Colonic mucosa (tissue), 4 donors: ENCODE results near the gene TTN. TPM values are rescaled to one million over a fixed set of nuclear protein-coding genes. Genes with fewer than 3 reads are reported as not detected.

Experiments
- DNase-seq: peaks from one replicate; pipeline ENCODE4 v3.0.0-alpha.2; 2020
- H3K27ac ChIP-seq: fragments of 200-600 bp; one replicate; pipeline ENCODE4 v1.8.0; 2021
- H3K27me3 ChIP-seq: fragments of 200-600 bp; one replicate; pipeline ENCODE4 v1.8.0; 2021
- H3K36me3 ChIP-seq: fragments of 200-600 bp; one replicate; pipeline ENCODE4 v1.8.0; 2021
- H3K4me1 ChIP-seq: fragments of 200-600 bp; one replicate; pipeline ENCODE4 v1.8.0; 2021; ENCODE audit warnings: mild to moderate bottlenecking
- H3K4me3 ChIP-seq: fragments of 200-600 bp; one replicate; pipeline ENCODE4 v1.8.0; 2021
- H3K9ac ChIP-seq, 2 donors: one replicate each; pipeline ENCODE4 v1.7.0; 2013; ENCODE audit warnings: control low read depth in 2 of 2, low read depth in 2 of 2, low read length in 2 of 2
- H3K9me3 ChIP-seq: fragments of 200-600 bp; one replicate; pipeline ENCODE4 v1.8.0; 2021
- intact Hi-C: fragments of 100-400 bp; cut with DNase I; formaldehyde crosslinking; loops from one replicate; pipeline ENCODE4 v1.14.1; 2022
- total RNA-seq, 2 donors: library from RNA; stranded (reverse); fragmentation: NEBNext Ultra II Directional in 1 of 2; extraction: Animal tissue kit (Norgen Biotek cat#: 25700) in 1 of 2; gene quantifications; one replicate each; pipeline ENCODE4 v1.2.1, GENCODE V29; 2021
- TF ChIP-seq, protein P1 (sequence below): fragments of 200-600 bp; IDR thresholded peaks from one replicate; pipeline ENCODE4 v1.8.0; 2022; ENCODE audit warnings: antibody characterized with exemption, mild to moderate bottlenecking
- donor health status: healthy.
- donor health status: DM: no; HTN: no; CAD: no.
- donor health status: DM: no; HTN: no; CAD: no.

The TTN gene
- total RNA-seq = 1 to 10 TPM in 1 of 2 donors, under 1 TPM in 1; 0.99 to 1.8 TPM

DNA sequence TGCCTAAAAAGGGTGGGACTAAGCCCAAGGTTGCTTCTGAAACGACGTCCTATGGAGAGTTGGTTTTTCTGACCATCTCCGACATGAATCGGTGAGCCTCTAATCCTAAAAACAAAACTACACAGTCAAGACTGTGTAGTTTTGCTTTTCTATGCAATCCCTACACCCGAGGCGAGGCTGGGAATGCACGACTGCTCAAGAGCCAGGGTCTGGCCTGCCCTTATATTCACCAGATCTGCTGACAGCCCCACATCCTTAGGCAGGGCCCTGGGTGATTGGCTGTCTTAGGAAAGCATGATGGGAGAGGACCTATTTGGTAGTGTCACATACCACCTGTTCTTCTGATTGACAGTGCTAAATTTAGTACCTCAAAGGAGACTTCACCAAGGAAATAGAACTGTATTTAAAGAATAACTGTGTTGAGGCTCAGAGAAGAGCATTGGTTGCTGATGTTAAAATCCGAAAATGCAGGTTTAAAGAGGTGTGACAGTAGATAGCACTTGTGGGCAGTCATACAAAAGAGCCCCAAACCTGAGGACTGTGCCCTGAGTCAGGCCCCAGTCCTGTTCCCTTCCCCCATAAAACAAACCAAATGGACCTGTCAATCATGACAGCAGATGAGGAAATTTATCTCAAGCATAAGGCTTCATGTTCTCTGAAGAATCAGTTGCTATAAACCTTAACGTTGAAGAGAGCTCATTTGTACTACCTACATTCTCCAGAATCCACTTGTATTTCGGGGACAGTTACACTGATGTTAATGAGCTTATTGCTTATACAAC is at the start of gene TTN:
TSS of gene TTN (minus strand) at position 197 of the 782 bp plus-strand sequence. CDS start 2,781 bp downstream, outside the sequence.
- intact Hi-C loops = no loop called here
- Histone ChIP-seq H3K4me1 (no peaks in the 10 kb centered on the region), H3K4me3 (no peak within 1 kb of the TSS), H3K36me3 (no peaks in the 10 kb centered on the region), H3K9ac (no peak within 1 kb of the TSS), H3K27ac (no peak within 1 kb of the TSS), H3K9me3 (no peaks in the 10 kb centered on the region), H3K27me3 (no peaks in the 10 kb centered on the region)
- DNase-seq = no peak
- TF ChIP-seq, protein P1, sequence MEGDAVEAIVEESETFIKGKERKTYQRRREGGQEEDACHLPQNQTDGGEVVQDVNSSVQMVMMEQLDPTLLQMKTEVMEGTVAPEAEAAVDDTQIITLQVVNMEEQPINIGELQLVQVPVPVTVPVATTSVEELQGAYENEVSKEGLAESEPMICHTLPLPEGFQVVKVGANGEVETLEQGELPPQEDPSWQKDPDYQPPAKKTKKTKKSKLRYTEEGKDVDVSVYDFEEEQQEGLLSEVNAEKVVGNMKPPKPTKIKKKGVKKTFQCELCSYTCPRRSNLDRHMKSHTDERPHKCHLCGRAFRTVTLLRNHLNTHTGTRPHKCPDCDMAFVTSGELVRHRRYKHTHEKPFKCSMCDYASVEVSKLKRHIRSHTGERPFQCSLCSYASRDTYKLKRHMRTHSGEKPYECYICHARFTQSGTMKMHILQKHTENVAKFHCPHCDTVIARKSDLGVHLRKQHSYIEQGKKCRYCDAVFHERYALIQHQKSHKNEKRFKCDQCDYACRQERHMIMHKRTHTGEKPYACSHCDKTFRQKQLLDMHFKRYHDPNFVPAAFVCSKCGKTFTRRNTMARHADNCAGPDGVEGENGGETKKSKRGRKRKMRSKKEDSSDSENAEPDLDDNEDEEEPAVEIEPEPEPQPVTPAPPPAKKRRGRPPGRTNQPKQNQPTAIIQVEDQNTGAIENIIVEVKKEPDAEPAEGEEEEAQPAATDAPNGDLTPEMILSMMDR = no peak

DNA sequence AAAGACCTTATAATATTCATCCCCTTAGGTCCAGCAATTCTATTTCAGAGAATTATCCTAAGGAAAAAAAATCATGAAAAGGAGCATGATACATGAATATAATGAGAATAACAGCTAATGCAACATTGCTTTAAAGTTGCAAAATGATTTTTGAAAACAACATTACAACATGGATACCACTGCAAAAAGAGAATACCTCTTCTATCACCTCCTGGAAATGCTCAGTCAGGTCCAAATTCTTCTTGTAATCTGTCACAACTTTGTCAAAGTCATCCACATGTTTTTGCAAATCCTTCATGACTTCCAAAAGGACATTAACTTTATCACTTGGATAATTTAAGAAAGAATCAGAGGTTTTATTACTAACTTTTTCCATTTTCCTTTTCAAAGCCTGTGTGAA is 47.9 kb upstream of the TTN start:
- Histone ChIP-seq H3K27ac (no peak overlapping the region), H3K9me3 (no peaks in the 10 kb centered on the region), H3K9ac (no peak overlapping the region), H3K4me1 (no peaks in the 10 kb centered on the region), H3K4me3 (no peak overlapping the region), H3K27me3 (no peaks in the 10 kb centered on the region), H3K36me3 (no peaks in the 10 kb centered on the region)
- no peak for DNase-seq
- TF ChIP-seq, protein P1 = no peak
- intact Hi-C loops = no loop called here

DNA sequence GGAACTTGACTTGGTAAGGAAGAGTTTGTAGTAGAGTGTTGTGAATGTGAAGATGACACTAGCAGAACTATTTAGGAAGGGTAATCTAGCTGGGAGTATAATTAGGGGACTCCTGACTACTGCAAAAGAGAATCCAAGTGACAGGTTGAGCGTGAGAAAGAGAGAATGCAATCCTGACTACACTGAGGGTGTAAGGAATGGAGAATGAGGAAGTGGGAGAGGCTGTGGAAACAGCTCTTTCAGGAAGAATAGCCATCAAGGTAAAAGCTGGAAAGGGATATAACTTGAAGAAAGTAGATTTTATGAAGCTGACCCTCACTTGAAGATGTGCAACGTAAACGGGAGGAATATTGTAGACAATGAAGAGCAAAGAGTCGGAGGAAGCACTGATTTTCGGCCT is 41.1 kb upstream of the TTN start:
- intact Hi-C loops = no loop called here
- Histone ChIP-seq H3K27ac (no peak overlapping the region), H3K36me3 (no peaks in the 10 kb centered on the region), H3K4me3 (no peak overlapping the region), H3K4me1 (no peaks in the 10 kb centered on the region), H3K9me3 (no peaks in the 10 kb centered on the region), H3K27me3 (no peaks in the 10 kb centered on the region), H3K9ac (no peak overlapping the region)
- TF ChIP-seq, protein P1 = no peak
- no peak for DNase-seq

DNA sequence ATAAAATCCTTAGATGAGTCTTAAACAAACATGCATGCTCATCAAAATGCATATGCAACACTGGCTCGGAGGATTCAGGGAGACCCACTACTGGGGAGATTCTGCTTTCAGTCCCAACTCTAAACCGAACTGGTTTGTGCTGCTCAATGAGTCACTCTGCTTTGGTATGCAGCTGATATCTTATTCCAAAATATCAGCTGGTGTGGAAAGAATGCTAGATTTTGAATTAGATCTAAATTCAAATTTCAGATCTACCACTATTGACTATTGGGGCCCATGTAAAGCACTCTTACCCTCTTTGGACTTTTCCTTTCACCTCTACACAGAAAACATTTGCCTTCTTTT is 39.2 kb upstream of the TTN start:
- H3K9ac ChIP-seq = no peak overlapping the region
- TF ChIP-seq, protein P1 = no peak
- no peak overlapping the region for H3K27ac ChIP-seq
- H3K4me3 ChIP-seq = no peak overlapping the region
- no peaks in the 10 kb centered on the region for H3K36me3 ChIP-seq
- intact Hi-C loops = no loop called here
- DNase-seq = no peak
- H3K4me1 ChIP-seq = no peaks in the 10 kb centered on the region
- H3K27me3 ChIP-seq = no peaks in the 10 kb centered on the region
- H3K9me3 ChIP-seq = no peaks in the 10 kb centered on the region

DNA sequence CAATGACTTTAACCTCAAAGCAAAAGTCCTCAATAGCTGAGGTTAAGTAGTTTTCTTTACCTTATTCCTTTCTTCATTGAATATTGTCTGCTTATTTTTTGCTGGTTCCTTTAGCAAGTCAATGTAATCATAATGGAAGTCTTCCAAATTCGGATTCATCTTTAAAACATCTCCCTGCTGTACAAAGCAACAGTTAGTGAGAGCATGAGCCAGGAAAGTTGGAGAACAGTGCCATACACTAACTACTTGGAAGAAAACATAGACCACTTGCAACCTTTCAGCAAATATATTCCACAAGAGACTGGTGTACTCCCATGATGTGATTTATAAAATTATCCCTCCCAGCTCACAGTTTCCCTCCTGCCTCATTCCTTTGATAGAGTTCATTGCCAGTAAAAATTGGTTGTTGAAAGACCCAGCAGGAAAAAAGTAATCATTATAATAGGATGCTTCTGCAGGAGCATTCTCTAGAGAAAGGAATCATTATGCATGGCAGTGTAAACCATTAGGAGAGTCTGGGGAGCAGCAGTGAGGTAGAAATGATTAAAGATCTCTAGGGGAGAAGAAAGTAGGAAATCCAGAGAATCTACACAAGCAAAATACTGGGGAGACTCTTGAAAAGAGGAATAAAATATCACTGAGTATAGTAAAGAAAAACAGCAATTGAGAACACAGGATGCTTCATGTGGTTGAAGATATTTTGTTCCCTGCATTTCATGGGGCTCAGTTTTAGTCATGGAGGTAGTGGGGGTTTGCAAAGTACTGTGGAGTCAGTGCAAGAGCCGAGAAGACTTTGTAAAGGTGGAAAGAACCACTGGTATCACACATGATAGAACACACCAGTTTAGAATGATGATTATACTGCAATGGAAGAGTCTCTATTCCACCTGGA is 38.6 kb upstream of the TTN start:
- H3K27me3 ChIP-seq = no peaks in the 10 kb centered on the region
- no peak overlapping the region for H3K9ac ChIP-seq
- H3K9me3 ChIP-seq = no peaks in the 10 kb centered on the region
- intact Hi-C loops = no loop called here
- H3K4me3 ChIP-seq = no peak overlapping the region
- H3K36me3 ChIP-seq = no peaks in the 10 kb centered on the region
- DNase-seq = no peak
- TF ChIP-seq, protein P1 = no peak
- H3K4me1 ChIP-seq = no peaks in the 10 kb centered on the region
- H3K27ac ChIP-seq = no peak overlapping the region
